ENCODE measurements around the gene SLC17A5.
A peak's percentile ranks its signal among the peaks of the same experiment; 100 is the strongest.
"Not testable (repeated sequence)": the region's sequence is repeated elsewhere in the genome, so short reads cannot be mapped to it uniquely, and the experiment has no call there.

Gene SLC17A5

DNA sequence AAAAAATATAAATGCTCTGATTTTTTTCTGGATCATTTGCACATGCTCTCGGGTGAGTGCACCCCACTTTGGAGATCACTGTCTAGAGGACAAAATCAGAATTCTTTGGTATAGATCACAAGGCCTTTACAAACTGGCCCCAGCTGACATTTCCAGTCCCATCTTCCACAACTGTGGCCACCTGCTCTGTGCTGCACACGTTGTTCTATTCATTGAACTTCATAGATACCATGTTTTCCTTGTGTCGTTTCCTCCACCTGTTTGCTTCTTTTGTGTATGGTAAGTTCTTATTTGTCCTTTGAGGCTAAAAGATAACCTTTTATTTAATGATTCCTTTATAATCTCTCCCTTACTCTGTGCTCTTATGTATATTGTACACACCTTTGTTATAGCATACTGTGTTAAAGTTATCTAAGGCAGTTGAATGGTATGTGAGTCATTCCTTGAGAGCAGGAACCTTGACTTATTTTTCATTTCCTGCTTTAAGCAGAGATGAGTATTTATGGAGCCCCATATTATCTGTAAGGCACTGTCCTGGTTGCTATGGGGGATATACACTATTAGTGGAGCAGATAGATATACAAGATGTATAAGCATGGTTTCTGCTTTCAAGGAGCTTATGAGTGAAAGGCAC is 12.0 kb upstream of the SLC17A5 start:
- DNase-seq = no peak

DNA sequence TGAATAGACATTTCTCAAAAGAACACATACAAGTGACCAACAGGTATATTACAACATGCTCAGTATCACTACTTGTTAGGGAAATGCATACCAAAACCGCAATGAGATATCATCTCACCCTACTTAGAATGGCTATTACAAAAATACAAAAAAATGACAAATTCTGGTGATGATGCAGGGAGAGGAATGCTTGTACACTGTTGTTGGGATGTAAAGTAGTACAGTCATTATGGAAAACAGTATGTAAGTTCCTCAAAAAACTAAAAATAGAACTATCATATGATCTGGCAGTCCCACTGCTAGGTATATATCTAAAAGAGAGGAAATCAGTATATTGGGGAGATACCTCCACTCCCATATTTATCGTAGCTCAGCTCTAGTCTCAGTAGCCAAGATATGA is 10.9 kb upstream of the SLC17A5 start:
- DNase-seq = no peak

DNA sequence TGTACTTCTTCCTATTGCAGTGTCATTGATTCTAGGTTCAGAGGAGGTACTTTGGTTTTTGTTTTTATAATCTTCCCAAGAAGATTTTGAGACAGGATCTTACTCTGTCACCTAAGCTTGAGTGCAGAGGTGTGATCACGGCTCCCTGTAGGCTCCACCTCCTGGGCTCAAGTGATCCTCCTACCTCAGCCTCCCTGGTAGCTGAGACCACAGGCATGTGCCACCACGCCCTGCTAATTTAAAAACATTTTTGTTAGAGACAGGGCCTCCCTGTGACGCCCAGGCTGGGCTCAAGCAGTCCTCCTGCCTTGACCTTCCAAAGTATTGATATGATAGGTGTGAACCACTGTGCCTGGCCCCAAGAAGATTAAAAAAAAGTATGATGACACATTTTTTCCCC is 3.4 kb upstream of the SLC17A5 start:
- no peak for DNase-seq

DNA sequence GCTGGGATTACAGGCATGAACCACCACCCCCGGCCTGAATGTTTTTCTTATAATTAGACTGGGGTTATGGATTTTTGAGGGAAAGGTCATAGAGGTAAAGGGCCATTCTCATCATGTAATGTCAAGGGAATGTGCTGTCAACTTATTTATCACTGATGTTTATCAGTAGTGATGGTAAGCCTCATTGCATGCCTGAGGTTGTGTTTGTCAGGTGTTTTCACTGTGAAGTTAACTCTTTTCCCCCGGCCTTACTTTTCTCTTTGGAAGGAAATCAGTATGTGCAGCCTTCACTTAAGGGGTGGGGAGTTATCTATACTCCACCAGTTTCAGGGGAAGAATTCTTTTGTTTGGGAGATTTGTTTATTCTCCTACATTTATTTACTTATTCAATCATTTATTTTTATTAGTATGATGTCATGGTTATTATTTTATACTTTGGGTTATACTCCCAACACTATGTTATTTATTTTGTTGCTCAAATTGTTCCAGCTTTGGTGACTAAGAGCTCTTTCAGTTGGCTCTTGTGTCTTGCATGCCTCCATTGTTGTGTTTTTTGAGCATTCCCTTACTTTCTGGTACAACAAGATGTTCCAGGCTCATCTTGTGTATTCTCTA is 2.8 kb upstream of the SLC17A5 start:
- DNase-seq = no peak

DNA sequence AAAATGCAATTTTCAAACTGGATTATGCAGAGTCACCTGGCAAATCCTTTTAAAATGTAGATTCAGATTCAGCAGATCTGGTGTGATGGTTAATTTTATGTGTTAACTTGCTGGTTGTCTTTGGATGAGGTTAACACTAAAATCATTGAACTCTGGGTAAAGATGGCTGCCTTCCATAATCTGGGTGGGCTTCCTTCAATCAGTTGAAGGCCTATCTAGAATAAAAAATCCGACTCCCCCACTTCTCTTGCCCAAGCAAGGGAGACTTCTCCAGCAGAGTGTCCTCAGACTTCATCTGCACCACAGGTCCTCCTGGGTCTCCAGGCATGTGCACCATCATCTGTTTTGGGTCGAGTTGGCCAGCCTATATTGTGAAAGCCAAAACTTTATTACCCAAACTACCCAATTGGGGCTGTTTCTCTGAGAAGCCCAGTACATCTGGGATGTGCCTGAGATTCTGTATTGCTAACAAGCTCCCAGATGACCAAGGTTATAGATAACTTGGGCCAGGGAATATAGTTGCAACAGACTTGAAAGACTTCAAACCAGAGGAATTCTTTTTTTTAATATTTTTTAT is 1.6 kb upstream of the SLC17A5 start:
- DNase-seq = no peak

DNA sequence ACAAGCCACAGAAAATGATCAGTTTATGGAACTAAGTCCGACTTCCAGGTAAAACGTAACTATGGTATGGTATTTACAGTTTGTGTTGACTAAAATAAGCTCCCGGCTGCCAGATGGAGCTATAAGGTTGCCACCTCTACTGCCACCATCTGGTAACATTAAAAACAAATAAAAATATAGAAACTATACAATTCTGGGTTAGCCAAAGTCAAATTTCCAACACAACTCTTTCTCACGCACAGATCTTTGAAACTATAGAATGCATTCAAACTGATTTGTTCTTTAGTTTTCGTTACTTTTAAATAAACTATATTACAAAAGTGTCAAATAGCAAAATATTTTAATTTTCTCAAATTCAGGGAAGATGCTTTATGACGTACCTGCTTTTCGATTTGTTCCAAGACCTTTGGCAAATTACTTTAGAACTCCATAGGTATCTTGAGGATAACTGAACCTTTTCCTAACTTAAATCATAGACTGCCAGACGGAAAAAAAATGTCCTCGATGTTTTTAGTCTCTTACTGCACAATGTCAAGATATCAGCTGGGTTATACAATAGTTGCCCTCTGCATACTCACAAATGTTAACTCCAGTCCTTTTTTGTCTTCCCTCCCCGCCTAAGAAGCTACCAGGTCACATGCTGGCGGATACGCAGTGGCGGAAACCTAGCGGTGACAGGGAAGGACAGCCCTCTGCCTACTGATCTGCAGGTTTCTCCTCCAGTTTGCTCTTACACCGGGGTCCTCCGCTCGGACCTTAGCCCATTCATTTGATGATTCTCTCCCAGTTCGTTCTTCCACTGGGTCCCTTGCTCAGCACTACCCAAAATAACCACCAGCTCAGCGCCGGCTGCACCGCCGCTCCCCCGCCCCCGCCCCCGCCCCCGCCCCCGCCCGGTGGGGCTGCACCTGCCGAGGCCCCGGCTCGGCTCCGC is 888 bp downstream of the SLC17A5 start:
- peak; percentile 56 for DNase-seq

DNA sequence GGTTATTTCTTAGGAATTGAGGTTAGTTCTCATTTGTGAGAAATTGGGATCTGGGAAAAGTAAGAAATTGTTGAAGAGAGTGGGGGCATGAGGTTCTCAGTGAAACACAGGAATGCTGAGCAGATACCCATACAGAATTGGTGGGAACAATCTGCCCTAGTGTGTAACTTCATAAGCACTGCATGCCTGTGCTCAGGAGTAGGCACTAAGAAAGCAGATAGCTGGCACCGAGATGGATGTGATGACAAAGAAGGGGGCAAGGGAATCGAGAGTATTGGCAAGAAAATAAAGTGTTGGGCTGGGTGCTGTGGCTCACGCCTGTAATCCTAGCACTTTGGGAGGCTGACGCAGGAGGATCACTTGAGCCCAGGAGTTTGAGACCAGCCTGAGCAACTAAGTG is 4.0 kb downstream of the SLC17A5 start:
- DNase-seq = no peak

DNA sequence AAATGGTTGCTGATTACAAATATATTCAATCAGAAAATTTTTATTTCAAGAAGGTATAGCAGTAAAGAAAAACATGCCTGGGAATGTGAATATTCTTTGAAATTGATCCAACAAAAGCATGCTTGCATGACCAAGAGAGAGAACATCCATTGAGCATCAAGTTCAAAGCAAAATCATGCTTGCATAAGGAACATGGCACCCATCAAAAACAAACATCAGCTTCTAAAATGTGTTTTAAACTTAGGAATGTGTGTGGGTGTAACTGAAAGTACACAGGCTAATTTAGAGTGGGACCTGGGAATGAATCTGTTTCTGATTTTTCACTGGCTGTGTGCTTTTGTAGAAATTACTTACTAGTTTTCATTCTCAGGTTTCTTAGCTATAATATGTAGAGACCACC is 5.6 kb downstream of the SLC17A5 start:
- DNase-seq = no peak

DNA sequence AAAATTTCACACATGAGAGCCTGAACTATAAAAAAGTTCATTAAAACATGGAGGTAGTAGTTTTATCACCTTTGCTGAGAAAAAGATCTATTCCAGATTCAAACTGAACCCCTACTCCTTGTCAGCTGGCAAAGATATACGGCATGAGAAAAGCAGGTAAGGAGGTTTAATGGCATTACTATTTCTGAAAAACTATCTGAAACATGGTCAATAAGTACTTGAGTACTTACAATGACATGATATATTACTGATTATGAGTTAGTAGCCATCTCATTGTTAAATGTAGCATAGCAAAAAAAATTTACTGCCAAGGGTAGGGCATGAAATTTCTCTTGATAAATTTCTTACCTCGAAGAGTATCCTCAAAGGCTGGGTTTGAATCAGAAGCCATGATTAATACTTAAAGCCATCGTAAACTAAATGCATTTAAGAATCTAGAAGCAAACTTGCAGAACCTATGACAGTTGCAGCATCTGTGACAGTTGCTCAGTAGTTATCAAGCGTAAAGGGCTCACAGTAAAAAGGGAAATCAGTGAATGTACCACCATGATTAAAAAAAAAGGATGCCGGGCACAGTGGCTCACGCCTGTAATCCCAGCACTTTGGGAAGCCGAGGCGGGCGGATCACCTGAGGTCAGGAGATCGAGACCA is 8.7 kb downstream of the SLC17A5 start:
- DNase-seq = no peak

DNA sequence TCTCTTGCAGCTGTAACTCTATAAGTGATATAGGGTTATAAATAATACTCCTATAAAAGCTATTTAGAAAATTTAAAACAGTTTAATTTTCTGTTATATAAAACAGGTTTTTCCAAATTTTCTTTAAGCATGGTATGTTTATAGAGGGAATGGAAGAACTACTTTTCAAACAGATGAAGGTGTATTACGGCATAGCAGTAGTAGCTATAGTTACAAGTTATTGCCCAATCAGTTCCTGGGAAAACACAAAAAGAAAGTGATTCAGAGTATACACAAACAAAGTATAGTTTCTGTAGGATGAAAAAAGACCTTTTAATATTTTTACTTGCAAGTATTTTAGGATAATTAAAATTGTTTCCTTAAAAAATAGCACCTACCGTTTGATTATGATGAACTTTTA is 9.8 kb downstream of the SLC17A5 start:
- DNase-seq = no peak

DNA sequence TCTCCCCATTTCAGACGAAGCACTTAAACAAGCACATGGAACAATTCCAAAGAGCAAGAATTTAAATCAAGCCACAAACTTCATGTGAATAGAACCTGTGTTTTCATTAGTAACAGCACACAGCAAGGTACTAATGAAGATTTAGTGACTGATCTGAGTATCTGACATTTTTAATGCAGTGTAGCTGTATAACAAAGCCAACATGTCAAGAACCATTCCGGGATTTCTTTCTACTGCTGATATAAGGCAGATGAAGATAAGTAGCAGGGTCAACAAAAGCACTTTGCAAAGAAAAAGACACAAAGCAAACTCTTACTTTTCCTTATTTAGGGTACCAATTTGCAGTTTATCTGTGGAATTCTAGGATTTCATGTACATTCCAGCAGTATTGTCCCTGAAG is 11.3 kb downstream of the SLC17A5 start:
- no peak for DNase-seq

DNA sequence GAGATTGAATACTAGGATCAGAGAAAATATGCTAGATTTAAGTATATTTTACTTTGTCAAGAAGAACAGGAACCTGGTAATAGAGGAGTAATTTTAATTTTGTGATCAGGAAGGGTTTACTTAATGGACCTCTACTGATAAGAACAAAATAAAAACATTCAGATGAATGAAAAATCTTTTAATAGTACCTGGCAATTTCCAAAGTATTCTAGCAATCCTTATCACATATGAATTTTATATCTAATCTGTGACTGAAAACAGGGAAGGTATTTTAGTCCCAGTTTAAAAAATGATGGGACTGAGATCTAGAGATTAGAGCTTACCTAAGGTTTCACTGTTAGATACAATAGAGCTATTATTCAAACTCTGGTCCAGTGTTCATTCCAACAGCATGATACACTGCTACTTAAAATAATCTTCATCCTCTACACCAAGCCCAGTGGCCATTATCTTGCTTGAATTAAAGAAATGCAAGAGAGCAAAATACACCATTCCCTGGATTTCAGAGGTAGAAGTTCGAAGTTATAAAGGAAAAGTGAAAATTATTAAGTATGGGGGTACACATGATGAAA is 13.5 kb downstream of the SLC17A5 start:
- DNase-seq = no peak

DNA sequence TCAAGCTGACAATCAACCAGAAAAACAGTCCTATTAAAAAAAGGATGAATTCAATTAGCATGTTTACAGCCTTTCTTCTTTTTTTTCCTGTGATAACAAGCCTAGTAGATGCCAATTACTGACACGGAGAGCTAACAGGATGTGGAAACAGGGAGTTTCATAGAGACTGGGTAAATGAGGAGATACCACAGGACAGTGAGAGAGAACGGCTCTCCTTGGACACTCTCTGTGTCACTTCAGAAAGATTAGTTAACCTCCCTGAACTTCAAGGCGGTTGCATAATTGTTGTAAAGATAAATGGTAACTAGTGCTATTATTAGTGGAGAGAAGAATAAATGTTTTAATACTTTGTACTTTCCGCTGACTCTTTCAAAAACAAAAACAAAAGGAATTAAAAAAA is 14.8 kb downstream of the SLC17A5 start:
- DNase-seq = no peak

DNA sequence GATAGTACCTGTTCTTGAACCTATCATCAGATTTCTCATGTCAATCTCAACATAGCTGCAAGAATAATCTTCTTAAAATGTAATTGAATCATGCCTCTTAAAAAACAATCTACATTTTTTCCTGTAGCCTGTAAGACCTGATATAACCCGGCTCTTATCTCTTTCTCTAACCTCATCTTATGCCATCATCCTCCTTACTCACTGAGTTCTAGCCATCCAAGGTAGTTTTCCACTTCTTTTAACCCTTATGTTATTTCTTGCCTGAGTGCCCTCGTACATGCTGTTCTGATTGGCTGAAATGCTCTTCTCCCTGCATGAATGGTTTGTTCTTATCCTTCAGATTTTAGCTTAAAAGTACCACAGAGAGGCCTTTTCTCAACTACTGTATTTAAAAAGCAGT is 16.4 kb downstream of the SLC17A5 start:
- DNase-seq = no peak

DNA sequence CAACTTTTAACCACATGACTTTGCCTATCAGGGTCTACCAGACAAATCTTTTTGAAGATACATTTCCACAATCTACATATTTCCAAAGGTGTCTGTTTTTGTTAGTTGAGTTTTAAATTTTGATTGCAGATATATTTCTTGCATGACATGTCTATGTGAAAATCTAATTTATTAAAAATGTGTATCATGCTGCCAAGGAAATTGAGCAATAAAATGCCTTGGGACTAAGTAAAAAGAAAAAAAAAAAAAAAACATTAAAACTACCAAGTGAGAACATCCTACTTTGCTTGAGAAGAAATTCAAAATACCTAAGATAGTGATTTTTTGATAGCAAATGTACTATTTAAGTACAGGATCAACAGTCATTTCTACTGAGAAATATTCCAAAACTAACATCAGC is 17.7 kb downstream of the SLC17A5 start:
- no peak for DNase-seq

DNA sequence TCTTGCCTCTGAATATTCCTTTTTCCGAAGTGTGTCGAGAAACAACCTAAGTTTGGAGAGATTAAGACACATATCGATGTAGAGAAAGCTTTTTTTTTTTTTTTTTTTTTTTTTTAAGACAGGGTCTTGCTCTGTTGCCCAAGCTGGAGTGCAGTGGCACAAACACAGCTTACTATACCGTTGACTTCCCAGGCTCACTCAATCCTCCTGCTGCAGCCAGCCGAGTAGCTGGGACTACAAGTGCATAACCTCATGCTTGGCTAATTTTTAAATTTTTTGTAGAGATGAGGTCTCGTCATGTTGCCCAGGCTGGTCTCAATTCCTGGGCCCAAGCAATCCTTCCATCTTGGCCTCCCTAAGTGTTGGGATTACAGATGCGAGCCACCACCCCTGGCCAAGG is 21.4 kb downstream of the SLC17A5 start:
- DNase-seq = no peak

DNA sequence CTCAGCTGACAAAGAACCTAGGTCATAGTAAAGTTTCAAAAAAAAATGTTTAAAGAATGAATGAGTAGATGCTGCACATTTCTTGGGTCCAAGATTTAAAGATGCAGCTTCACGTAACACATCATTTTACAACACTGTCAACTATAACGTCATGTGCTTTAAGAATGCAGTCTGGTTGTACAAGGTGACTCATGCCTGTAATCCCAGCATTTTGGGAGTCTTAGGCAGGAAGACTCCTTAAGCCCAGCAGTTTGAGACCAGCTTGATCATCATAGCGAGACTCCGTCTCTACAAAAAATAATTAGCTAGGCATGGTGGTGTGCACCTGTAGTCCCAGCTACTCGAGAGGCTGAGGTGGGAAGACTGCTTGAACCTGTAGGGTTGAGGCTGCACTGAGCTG is 21.9 kb downstream of the SLC17A5 start:
- no peak for DNase-seq

DNA sequence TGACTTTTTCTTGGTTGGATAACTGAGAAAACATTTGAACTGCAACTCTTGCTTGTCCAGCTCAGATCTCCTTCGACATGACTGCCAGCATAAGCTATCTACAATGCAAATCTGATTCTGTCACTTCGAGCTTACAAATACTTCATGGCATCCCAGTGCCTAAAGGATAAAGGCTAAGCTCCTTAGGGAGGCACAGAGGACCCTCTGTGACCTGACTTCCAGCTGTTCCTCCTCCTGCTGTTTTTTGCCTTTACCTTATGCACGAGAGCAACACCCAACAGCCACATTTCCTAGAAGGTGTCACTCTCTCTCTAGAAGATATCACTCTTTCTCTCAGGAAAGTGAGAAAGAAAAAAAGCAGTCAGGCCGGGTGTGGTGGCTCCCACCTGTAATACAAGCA is 23.4 kb downstream of the SLC17A5 start:
- DNase-seq = no peak

DNA sequence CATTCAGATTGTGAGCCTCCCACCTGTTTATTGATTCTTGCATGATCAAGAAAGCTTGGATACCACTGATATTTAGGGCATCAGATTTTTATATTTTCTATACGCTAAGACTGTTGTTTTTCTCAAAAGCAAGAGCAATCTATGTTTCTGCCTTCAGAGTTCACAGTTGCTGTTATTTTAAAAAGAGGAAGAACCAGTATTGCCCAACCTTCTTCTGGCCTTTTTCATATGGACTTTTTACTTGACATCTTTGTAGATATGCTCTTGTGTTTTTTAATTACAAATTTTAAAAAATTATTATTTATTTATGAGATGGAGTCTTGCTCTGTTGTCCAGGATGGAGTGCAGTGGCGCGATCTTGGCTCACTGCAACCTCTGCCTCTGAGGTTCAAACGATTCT is 28.9 kb downstream of the SLC17A5 start:
- no peak for DNase-seq

DNA sequence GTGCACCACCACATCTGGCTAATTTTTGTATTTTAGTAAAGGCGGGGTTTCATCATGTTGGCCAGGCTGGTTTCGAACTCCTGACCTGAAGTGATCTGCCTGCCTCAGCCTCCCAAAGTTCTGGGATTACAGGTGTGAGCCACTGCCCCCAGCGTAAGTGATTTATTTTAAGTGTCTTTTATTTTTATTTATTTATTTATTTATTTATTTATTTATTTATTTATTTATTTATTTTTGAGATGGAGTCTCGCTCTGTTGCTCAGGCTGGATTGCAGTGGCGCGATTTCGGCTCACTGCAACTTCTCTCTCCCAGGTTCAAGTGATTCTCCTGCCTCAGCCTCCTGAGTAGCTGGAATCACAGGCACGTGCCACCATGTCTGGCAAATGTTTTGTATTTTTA is 30.3 kb downstream of the SLC17A5 start:
- not testable (repeated sequence) for DNase-seq

DNA sequence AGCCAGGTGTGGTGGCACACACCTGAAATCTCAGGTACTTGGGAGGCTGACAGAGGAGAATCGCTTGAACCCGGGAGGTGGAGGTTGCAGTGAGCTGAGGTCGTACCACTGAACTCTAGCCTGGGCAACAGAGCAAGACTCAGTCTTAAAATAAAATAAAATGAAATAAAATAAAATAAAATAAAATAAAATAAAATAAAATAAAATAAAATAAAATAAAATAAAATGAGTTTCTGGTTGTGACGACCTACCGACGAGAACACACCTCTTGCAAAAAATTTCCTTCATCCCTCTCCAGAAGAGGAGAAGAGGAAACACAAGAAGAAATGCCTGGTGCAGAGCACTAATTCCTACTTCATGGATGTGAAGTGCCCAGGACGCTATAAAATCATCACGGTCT is 35.7 kb downstream of the SLC17A5 start:
- not testable (repeated sequence) for DNase-seq

DNA sequence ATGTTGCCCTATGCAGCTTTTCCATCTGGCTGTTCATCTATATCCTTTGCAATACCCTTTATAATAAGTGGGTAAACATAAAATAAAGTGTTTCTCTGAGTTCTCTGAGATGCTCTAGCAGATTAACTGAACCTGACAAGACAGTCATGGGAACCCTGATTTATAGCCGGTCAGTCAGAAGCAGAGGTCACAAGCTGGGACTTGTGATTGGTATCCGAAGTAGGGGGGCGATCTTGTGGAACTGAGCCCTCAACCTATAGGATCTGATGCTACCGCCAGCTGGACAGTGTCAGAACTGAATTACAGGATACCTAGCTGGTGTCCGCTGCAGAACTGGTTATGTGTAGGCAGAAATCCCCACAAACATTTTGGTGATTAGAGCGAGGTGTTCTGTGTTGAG is 39.0 kb downstream of the SLC17A5 start:
- no peak for DNase-seq

All from activated naive CD4-positive, alpha-beta T cell treated with anti-CD3 and anti-CD28 coated beads, Interleukin-2, amount 50 U/mL, for 16 hours (primary cell).